GM12878 (cell line): ENCODE measurements around the gene FAM114A1.

Experiments
- EP300 ChIP-seq, 2 experiments: fragments of 150-350 bp in 1 of 2; IDR thresholded peaks; 2 replicates each; pipeline ENCODE4 v1.6.1; 2011 to 2012; ENCODE audit warnings: low read depth in 2 of 2, low read length in 2 of 2, borderline replicate concordance in 1 of 2, improper control_type of control experiment in 1 of 2, inconsistent platforms in 1 of 2; ENCODE audit not compliant: control insufficient read depth in 1 of 2
- FOS ChIP-seq: IDR thresholded peaks from 3 replicates; pipeline ENCODE4 v1.6.1; 2011; ENCODE audit warnings: borderline replicate concordance; ENCODE audit not compliant: insufficient read length; ENCODE audit errors: extremely low read depth
- NFXL1 ChIP-seq: fragments of 450-650 bp; IDR thresholded peaks from 2 replicates; pipeline ENCODE4 v1.6.1; 2017; ENCODE audit warnings: antibody characterized with exemption, mild to moderate bottlenecking, borderline replicate concordance
- RFX5 ChIP-seq: IDR thresholded peaks from 2 replicates; pipeline ENCODE4 v1.6.1; 2011; ENCODE audit warnings: low read depth, low read length, improper control_type of control experiment
- SRF ChIP-seq, 2 experiments: IDR thresholded peaks; 2 replicates each; pipeline ENCODE4 v1.6.1; 2011; ENCODE audit warnings: low read depth in 2 of 2, low read length in 2 of 2, mild to moderate bottlenecking in 1 of 2, moderate library complexity in 1 of 2
- ZNF217 ChIP-seq: fragments of 450-650 bp; IDR thresholded peaks from 2 replicates; pipeline ENCODE4 v1.6.1; 2017; ENCODE audit warnings: antibody characterized with exemption, mild to moderate bottlenecking

GRCh38 chr4:38911257-38911656 lies 43.7 kb downstream of the FAM114A1 start:
- no peak for TF ChIP-seq RFX5
- TF ChIP-seq EP300 (IDR thresholded peaks at IDR 0.05; ENCODE audit: borderline replicate concordance in 1 of 2, control insufficient read depth in 1 of 2, low read depth in 2 of 2, low read length in 2 of 2), result no peak
- no peak for TF ChIP-seq NFXL1
- no peak for TF ChIP-seq ZNF217
- TF ChIP-seq SRF (IDR thresholded peaks at IDR 0.05; ENCODE audit: low read depth in 2 of 2, low read length in 2 of 2), result no peak
- no peak for TF ChIP-seq FOS
